ENCODE data around the gene TSPAN18.

DNA sequence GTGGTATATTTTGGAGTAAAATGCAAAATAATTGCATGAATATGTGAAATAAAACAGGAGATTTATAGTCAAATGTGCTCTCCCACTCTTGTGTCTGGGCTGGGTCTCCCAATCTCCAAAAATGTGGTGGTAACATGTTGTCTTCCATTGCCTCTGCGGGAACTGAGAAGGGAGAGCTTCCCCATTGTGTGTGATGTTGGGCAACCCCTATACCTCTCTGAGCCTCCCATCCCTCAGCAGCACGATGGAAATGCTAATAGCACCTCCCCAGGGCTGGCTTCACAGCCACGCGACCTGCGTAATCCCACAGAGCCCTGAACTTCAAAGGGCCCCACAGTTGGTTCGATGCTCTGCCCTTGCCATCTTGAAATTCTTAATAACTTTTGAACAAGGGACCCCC lies 151.9 kb downstream of the TSPAN18 start:
- TF ChIP-seq, protein P1, sequence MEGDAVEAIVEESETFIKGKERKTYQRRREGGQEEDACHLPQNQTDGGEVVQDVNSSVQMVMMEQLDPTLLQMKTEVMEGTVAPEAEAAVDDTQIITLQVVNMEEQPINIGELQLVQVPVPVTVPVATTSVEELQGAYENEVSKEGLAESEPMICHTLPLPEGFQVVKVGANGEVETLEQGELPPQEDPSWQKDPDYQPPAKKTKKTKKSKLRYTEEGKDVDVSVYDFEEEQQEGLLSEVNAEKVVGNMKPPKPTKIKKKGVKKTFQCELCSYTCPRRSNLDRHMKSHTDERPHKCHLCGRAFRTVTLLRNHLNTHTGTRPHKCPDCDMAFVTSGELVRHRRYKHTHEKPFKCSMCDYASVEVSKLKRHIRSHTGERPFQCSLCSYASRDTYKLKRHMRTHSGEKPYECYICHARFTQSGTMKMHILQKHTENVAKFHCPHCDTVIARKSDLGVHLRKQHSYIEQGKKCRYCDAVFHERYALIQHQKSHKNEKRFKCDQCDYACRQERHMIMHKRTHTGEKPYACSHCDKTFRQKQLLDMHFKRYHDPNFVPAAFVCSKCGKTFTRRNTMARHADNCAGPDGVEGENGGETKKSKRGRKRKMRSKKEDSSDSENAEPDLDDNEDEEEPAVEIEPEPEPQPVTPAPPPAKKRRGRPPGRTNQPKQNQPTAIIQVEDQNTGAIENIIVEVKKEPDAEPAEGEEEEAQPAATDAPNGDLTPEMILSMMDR (IDR thresholded peaks at IDR 0.05) = no peak
- TF ChIP-seq EP300 (IDR thresholded peaks at IDR 0.05) = no peak

All from gastroesophageal sphincter (tissue), 3 donors.